Loucy (cell line): ENCODE data around the gene GAB2.

ENCODE experiments used
- H2AFZ ChIP-seq: fragments of 200-600 bp; sonication (generic); 2 replicates; pipeline ENCODE4 v1.6.0; 2016; ENCODE audit warnings: antibody characterized with exemption, mild to moderate bottlenecking, low read length, moderate library complexity
- H3F3A ChIP-seq: fragments of 200-600 bp; 2 replicates; pipeline ENCODE4 v1.6.0; 2016; ENCODE audit warnings: antibody characterized with exemption, low read depth, mild to moderate bottlenecking
- H3K27me3 ChIP-seq: fragments of 200-600 bp; sonication (generic); 2 replicates; pipeline ENCODE4 v1.6.1; 2014; ENCODE audit warnings: low read length, mild to moderate bottlenecking; ENCODE audit not compliant: insufficient read depth, poor library complexity, severe bottlenecking
- H3K36me3 ChIP-seq: fragments of 200-600 bp; sonication (generic); 2 replicates; pipeline ENCODE4 v1.6.1; 2016; ENCODE audit warnings: low read length; ENCODE audit not compliant: insufficient read depth
- H3K4me1 ChIP-seq: fragments of 200-600 bp; sonication (generic); 2 replicates; pipeline ENCODE4 v1.5.1; 2014; ENCODE audit warnings: low read length, mild to moderate bottlenecking; ENCODE audit not compliant: insufficient read depth, poor library complexity, severe bottlenecking
- H3K4me2 ChIP-seq: fragments of 200-600 bp; sonication (generic); 2 replicates; pipeline ENCODE4 v1.6.0; 2014; ENCODE audit warnings: antibody characterized with exemption, low read length, low read depth, mild to moderate bottlenecking; ENCODE audit not compliant: poor library complexity, severe bottlenecking
- H3K4me3 ChIP-seq: fragments of 200-600 bp; sonication (generic); 2 replicates; pipeline ENCODE4 v1.5.1; 2014; ENCODE audit warnings: low read length, mild to moderate bottlenecking, mixed read lengths; ENCODE audit not compliant: poor library complexity, severe bottlenecking
- H3K79me2 ChIP-seq: fragments of 200-600 bp; sonication (generic); 2 replicates; pipeline ENCODE4 v1.6.1; 2014; ENCODE audit warnings: low read length; ENCODE audit not compliant: insufficient read depth
- H3K9ac ChIP-seq: fragments of 200-600 bp; sonication (generic); 2 replicates; pipeline ENCODE4 v1.6.0; 2014; ENCODE audit warnings: mild to moderate bottlenecking, low read depth, low read length, moderate library complexity; ENCODE audit not compliant: poor library complexity, severe bottlenecking
- H3K9me2 ChIP-seq: fragments of 200-600 bp; sonication (generic); replicated peaks from 2 replicates; pipeline ENCODE4 v1.6.1; 2016; ENCODE audit warnings: low read depth, low read length, mixed read lengths
- H3K9me3 ChIP-seq: fragments of 200-600 bp; sonication (generic); 2 replicates; pipeline ENCODE4 v1.6.1; 2014; ENCODE audit warnings: mild to moderate bottlenecking, antibody characterized with exemption, low read length, low read depth; ENCODE audit not compliant: insufficient read depth
- H4K20me1 ChIP-seq: fragments of 200-600 bp; sonication (generic); 2 replicates; pipeline ENCODE4 v1.6.0; 2014; ENCODE audit warnings: antibody characterized with exemption, low read length, mild to moderate bottlenecking; ENCODE audit not compliant: insufficient read depth, poor library complexity, severe bottlenecking
- EZH2phosphoT487 ChIP-seq: fragments of 200-600 bp; IDR thresholded peaks from 2 replicates; pipeline ENCODE4 v1.6.1; 2018; ENCODE audit warnings: antibody characterized with exemption, mild to moderate bottlenecking, moderate library complexity, borderline replicate concordance
- TF ChIP-seq, protein P1 (sequence below): fragments of 200-600 bp; sonication (generic); conservative IDR thresholded peaks from 2 replicates; pipeline ENCODE4 v1.5.1; 2014; ENCODE audit warnings: mild to moderate bottlenecking, antibody characterized with exemption, low read length

Gene GAB2

DNA sequence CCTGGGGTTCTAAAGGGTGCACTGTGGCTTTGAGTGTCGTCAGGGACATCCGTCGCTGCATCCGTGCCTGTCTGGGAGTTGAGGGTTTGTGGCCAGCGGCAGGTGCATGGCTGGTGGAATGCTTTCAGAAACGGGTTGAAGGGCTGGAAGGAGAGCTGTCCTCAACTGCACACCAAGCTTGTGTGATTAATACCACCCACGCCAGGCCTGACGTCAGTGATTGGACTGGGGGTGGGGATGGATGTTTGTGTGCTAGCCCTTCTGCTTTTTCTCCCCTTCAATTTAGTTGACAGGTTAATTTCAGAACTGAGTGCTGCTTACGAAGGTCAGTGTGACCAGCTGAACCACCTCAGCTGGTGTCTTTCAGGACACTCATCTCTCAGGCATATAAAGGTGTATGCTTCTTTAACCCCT, 3.2 kb upstream of the GAB2 start:
- Histone ChIP-seq H3K9me2 (no peaks in the 10 kb centered on the region), H3K27me3 (no peaks in the 10 kb centered on the region), H3K9me3 (no peaks in the 10 kb centered on the region), H3K36me3 (no peaks in the 10 kb centered on the region), H2AFZ (no peak overlapping the region), H3K4me2 (peak overlapping the region; percentile 38), H3K9ac (no peak overlapping the region), H3F3A (no peaks in the 10 kb centered on the region), H3K4me1 (peaks cover 25% of the 10 kb centered on the region), H4K20me1 (no peaks in the 10 kb centered on the region), H3K79me2 (no peaks in the 10 kb centered on the region), H3K4me3 (peak overlapping the region; percentile 45)
- TF ChIP-seq, protein P1, sequence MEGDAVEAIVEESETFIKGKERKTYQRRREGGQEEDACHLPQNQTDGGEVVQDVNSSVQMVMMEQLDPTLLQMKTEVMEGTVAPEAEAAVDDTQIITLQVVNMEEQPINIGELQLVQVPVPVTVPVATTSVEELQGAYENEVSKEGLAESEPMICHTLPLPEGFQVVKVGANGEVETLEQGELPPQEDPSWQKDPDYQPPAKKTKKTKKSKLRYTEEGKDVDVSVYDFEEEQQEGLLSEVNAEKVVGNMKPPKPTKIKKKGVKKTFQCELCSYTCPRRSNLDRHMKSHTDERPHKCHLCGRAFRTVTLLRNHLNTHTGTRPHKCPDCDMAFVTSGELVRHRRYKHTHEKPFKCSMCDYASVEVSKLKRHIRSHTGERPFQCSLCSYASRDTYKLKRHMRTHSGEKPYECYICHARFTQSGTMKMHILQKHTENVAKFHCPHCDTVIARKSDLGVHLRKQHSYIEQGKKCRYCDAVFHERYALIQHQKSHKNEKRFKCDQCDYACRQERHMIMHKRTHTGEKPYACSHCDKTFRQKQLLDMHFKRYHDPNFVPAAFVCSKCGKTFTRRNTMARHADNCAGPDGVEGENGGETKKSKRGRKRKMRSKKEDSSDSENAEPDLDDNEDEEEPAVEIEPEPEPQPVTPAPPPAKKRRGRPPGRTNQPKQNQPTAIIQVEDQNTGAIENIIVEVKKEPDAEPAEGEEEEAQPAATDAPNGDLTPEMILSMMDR, result no peak
- no peak for TF ChIP-seq EZH2phosphoT487

DNA sequence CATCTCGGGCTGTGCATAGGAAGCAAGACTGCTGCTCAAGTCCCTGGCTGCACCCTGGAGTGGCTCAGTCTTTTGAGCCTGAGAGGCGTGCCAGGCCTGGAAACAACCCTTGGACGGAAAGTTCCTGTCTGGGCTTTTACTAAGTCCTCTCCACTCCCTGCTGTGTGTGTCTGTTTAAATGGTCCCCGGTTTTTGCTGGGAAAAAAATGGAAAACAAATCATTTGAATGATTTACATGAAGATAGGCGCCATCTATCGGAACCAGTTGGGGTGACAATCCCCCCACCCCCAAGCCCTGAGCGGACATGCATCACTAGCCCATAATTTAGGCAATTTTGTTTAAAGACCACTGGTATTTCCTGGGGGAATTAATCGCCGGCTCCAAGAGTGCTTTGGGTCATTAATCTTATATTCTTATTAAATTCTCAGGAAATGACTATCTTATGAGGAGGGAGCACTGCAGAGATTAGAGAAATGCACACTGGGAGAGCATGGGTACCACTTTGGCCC, 2.7 kb upstream of the GAB2 start:
- H3K27me3 ChIP-seq, result no peaks in the 10 kb centered on the region
- H3K9me3 ChIP-seq, result no peaks in the 10 kb centered on the region
- H3K4me2 ChIP-seq, result peak overlapping the region; percentile 38
- H3K9ac ChIP-seq, result no peak overlapping the region
- peak overlapping the region; percentile 50; the same call in 1 of the 2 replicates for H2AFZ ChIP-seq
- TF ChIP-seq EZH2phosphoT487, result no peak
- TF ChIP-seq, protein P1, result peak; percentile 86
- H4K20me1 ChIP-seq, result no peaks in the 10 kb centered on the region
- H3K4me1 ChIP-seq, result peaks cover 25% of the 10 kb centered on the region
- H3K36me3 ChIP-seq, result no peaks in the 10 kb centered on the region
- H3K79me2 ChIP-seq, result no peaks in the 10 kb centered on the region
- H3K9me2 ChIP-seq, result no peaks in the 10 kb centered on the region
- H3F3A ChIP-seq, result peaks cover 2% of the 10 kb centered on the region; the same call in 1 of the 2 replicates
- peak overlapping the region; percentile 45 for H3K4me3 ChIP-seq

DNA sequence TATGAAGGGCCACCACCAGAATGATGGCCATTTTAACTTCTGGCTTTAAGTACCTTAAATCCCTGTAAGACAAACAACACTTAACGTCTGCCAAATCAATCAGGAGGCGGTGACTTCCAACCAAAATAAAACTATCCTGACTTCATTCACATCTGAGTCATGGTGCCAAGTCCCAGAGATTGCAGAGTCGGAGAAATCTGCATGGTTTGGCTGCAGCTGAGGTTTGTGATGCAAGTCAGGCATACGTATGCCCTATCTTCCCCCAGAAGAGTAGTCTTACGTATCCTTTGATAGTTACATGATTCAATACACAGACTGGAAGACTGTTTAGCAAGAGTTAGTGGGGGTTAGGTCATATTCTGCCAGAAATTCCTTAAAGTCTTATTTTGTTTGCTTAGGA, 1.7 kb upstream of the GAB2 start:
- H3F3A ChIP-seq, result peaks cover 6% of the 10 kb centered on the region; the same call in 1 of the 2 replicates
- no peaks in the 10 kb centered on the region for H3K9me3 ChIP-seq
- no peak overlapping the region for H3K4me2 ChIP-seq
- H4K20me1 ChIP-seq, result no peaks in the 10 kb centered on the region
- no peak overlapping the region for H3K9ac ChIP-seq
- TF ChIP-seq EZH2phosphoT487, result no peak
- H3K4me1 ChIP-seq, result peaks cover 20% of the 10 kb centered on the region
- no peaks in the 10 kb centered on the region for H3K79me2 ChIP-seq
- H3K9me2 ChIP-seq, result no peaks in the 10 kb centered on the region
- no peaks in the 10 kb centered on the region for H3K27me3 ChIP-seq
- no peak overlapping the region for H2AFZ ChIP-seq
- no peak overlapping the region for H3K4me3 ChIP-seq
- H3K36me3 ChIP-seq, result no peaks in the 10 kb centered on the region

DNA sequence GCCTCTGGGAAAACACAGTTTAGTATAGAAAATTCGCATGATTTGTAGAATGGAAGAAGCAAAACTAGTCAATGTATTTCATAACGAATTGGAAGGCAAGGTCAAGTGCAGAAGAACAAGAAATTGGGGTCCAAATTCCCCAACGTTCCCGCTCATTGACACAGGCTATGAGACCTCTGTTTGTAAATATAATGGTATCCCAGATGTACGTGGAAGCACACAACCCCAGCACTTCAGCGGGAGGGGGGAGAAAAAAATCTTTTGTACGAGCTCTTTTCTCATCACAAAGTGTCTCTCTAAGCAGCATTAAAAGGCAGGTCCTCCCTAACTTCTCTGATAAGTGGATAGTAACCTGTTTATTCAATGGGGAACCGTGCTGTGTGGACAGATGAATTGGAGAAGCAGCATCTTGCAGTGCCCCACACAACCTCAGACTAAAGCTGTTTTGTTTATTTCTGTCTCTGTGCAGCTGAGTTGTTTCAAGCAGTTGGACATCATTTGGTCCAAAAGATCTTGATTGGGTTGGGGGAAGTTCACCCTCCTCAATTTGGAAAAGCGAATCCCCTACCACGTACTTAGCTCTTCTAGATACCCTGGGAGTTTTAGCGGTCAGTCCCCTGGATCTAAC, 1.1 kb upstream of the GAB2 start:
- Histone ChIP-seq H4K20me1 (no peaks in the 10 kb centered on the region), H3K9ac (peak overlapping the region; percentile 62), H3K4me2 (peak overlapping the region; percentile 81), H3K4me1 (peaks cover 17% of the 10 kb centered on the region), H3K9me2 (no peaks in the 10 kb centered on the region), H3K27me3 (no peaks in the 10 kb centered on the region), H2AFZ (peak overlapping the region; percentile 83), H3K4me3 (peak overlapping the region; percentile 70), H3K36me3 (no peaks in the 10 kb centered on the region), H3K9me3 (no peaks in the 10 kb centered on the region), H3F3A (peaks cover 6% of the 10 kb centered on the region; the same call in 1 of the 2 replicates), H3K79me2 (no peaks in the 10 kb centered on the region)
- TF ChIP-seq, protein P1, result no peak
- no peak for TF ChIP-seq EZH2phosphoT487
